Esophagus muscularis mucosa (tissue), 4 donors: ENCODE measurements around the gene HSD17B14. TPM values are rescaled to one million over a fixed set of nuclear protein-coding genes. Genes with fewer than 3 reads are reported as not detected.
"Not testable (repeated sequence)": the region's sequence is repeated elsewhere in the genome, so short reads cannot be mapped to it uniquely, and the experiment has no call there.

Source experiments
- DNase-seq: peaks from one replicate; pipeline ENCODE4 v3.0.0-alpha.2; 2017; ENCODE audit errors: extremely low spot score
- H3K27ac ChIP-seq, 4 donors: fragments of 200-600 bp; sonication (generic); replicated peaks in 1 of 4; 1 replicate in 3 of 4; 2 replicates in 1 of 4; pipeline ENCODE4 v1.5.1; 2016 to 2019; ENCODE audit warnings: mild to moderate bottlenecking in 1 of 4
- H3K27me3 ChIP-seq, 4 donors: fragments of 200-600 bp; sonication (generic); one replicate each; pipeline versions ENCODE4 v1.5.1 to v1.6.0; 2016 to 2019
- H3K36me3 ChIP-seq, 4 donors: fragments of 200-600 bp; sonication (generic); one replicate each; pipeline ENCODE4 v1.5.1; 2016 to 2019
- H3K4me1 ChIP-seq, 4 donors: fragments of 200-600 bp; sonication (generic); one replicate each; pipeline ENCODE4 v1.5.1; 2016 to 2019
- H3K4me3 ChIP-seq, 4 donors: fragments of 200-600 bp; sonication (generic); 1 replicate in 2 of 4; 2 replicates in 2 of 4; pipeline ENCODE4 v1.5.1; 2016 to 2019; ENCODE audit warnings: mild to moderate bottlenecking in 4 of 4, moderate library complexity in 1 of 4
- H3K9me3 ChIP-seq, 4 donors: fragments of 200-600 bp; sonication (generic); 1 replicate in 3 of 4; 2 replicates in 1 of 4; pipeline ENCODE4 v1.5.1; 2016 to 2019
- EP300 ChIP-seq: sonication (generic); formaldehyde crosslinking; IDR thresholded peaks from one replicate; pipeline ENCODE4 v1.6.1; 2017; ENCODE audit warnings: antibody characterized with exemption
- POLR2A ChIP-seq: fragments of 450-650 bp; IDR thresholded peaks from one replicate; pipeline ENCODE4 v1.6.1; 2017; ENCODE audit warnings: antibody characterized with exemption, moderate library complexity, mild to moderate bottlenecking, low read depth
- POLR2AphosphoS5 ChIP-seq, 2 donors: sonication (generic); formaldehyde crosslinking; IDR thresholded peaks; one replicate each; pipeline ENCODE4 v1.6.1; 2017; ENCODE audit warnings: antibody characterized with exemption in 2 of 2
- WGBS: methylation state at CpG from one replicate; pipeline ENCODE4 v1.1.5; 2018; 5-methylcytosine and 5-hydroxymethylcytosine counted together
- intact Hi-C: fragments of 100-400 bp; cut with DNase I; formaldehyde crosslinking; loops from one replicate; pipeline ENCODE4 v1.15.1; 2023
- total RNA-seq, 4 donors: library from RNA; depleted of rRNA; stranded (reverse); fragments of >200 nt; gene quantifications; one replicate each; pipeline versions ENCODE4 v1.1.0 to v1.2.1, GENCODE V29; 2016
- TF ChIP-seq, protein P1 (sequence below), 3 experiments: fragments of 200-600 bp in 2 of 3; fragments of 450-650 bp in 1 of 3; sonication (generic) in 2 of 3; IDR thresholded peaks; one replicate each; pipeline ENCODE4 v1.5.1; 2017 to 2019; ENCODE audit warnings: antibody characterized with exemption in 3 of 3, mild to moderate bottlenecking in 2 of 3, moderate library complexity in 1 of 3

HSD17B14 gene
- total RNA-seq, 4 donors from 2014 or later: 7.1 to 8.9 (median 7.8) TPM

DNA sequence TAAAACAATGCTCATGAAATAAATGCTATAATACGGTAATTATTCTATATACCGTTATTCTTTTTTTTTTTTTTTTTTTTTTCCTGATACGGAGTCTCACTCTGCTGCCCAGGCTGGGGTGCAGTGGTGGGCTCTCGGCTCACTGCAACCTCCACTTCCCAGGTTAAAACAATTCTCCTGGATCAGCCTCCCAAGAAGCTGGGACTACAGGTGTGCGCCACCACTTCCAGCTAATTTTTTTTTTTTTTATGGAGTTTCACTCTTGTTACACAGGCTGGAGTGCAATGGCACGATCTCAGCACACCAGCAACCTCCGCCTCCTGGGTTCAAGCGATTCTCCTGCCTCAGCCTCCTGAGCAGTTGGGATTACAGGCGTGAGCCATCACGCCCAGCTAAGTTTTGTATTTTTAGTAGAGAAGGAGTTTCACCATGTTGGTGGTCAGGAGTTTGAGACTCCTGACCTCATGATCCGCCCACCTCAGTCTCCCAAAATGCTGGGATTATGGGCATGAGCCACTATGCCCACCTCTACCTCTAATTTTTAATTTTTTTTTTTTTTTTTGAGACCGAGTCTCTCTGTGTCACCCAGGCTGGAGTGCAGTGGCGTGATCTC lies 42.8 kb upstream of the HSD17B14 start:
- Histone ChIP-seq H3K4me3 (no peak overlapping the region), H3K9me3 (no peaks in the 10 kb centered on the region), H3K27ac (peak overlapping the region; percentile 21 to 99 (median 60)), H3K27me3 (no peaks in the 10 kb centered on the region), H3K4me1 (peaks cover 42 to 49% (median 47%) of the 10 kb centered on the region in 4 donors), H3K36me3 (peaks cover 8 to 55% (median 38%) of the 10 kb centered on the region in 4 donors)
- no peak for DNase-seq
- TF ChIP-seq POLR2AphosphoS5 (IDR thresholded peaks at IDR 0.05) (no peak), POLR2A (no peak), EP300 (no peak)
- TF ChIP-seq, protein P1, sequence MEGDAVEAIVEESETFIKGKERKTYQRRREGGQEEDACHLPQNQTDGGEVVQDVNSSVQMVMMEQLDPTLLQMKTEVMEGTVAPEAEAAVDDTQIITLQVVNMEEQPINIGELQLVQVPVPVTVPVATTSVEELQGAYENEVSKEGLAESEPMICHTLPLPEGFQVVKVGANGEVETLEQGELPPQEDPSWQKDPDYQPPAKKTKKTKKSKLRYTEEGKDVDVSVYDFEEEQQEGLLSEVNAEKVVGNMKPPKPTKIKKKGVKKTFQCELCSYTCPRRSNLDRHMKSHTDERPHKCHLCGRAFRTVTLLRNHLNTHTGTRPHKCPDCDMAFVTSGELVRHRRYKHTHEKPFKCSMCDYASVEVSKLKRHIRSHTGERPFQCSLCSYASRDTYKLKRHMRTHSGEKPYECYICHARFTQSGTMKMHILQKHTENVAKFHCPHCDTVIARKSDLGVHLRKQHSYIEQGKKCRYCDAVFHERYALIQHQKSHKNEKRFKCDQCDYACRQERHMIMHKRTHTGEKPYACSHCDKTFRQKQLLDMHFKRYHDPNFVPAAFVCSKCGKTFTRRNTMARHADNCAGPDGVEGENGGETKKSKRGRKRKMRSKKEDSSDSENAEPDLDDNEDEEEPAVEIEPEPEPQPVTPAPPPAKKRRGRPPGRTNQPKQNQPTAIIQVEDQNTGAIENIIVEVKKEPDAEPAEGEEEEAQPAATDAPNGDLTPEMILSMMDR (IDR thresholded peaks at IDR 0.05): no peak
- intact Hi-C loops: no loop called here
- WGBS: 86% methylated on average over 13 of the region's 13 CpGs

GRCh38 chr19:48878196-48879024 lies 42.1 kb upstream of the HSD17B14 start:
- peak overlapping the region; percentile 27 to 100 (median 96) for H3K27ac ChIP-seq
- peaks cover 50 to 56% (median 54%) of the 10 kb centered on the region in 4 donors for H3K4me1 ChIP-seq
- TF ChIP-seq, protein P1 (IDR thresholded peaks at IDR 0.05): no peak
- TF ChIP-seq POLR2A (no peak), POLR2AphosphoS5 (IDR thresholded peaks at IDR 0.05) (peak; percentile 10 to 25)
- no peaks in the 10 kb centered on the region for H3K9me3 ChIP-seq
- no peaks in the 10 kb centered on the region for H3K27me3 ChIP-seq
- no peak for DNase-seq
- H3K4me3 ChIP-seq: no peak overlapping the region
- WGBS: 74% methylated on average over 11 of the region's 11 CpGs
- intact Hi-C loops: no loop called here
- peaks cover 8 to 62% (median 44%) of the 10 kb centered on the region in 4 donors for H3K36me3 ChIP-seq

- no peaks in the 10 kb centered on the region for H3K9me3 ChIP-seq
- intact Hi-C loops: no loop called here
- peaks cover 8 to 66% (median 46%) of the 10 kb centered on the region in 4 donors for H3K36me3 ChIP-seq
- H3K4me3 ChIP-seq: no peak overlapping the region
- peak overlapping the region in 3 of 4 donors; percentile 94 to 100 (median 99) for H3K27ac ChIP-seq
- no peak for TF ChIP-seq POLR2AphosphoS5 (IDR thresholded peaks at IDR 0.05)
- TF ChIP-seq EP300: no peak
- TF ChIP-seq, protein P1 (IDR thresholded peaks at IDR 0.05): no peak
- no peak for TF ChIP-seq POLR2A
- no peak for DNase-seq
- no peaks in the 10 kb centered on the region for H3K27me3 ChIP-seq
- peaks cover 53 to 59% (median 55%) of the 10 kb centered on the region in 4 donors for H3K4me1 ChIP-seq
- 89% methylated on average over 6 of the region's 6 CpGs for WGBS
Observed at GRCh38 chr19:48877855-48878195, 41.5 kb upstream of the HSD17B14 start.

DNA sequence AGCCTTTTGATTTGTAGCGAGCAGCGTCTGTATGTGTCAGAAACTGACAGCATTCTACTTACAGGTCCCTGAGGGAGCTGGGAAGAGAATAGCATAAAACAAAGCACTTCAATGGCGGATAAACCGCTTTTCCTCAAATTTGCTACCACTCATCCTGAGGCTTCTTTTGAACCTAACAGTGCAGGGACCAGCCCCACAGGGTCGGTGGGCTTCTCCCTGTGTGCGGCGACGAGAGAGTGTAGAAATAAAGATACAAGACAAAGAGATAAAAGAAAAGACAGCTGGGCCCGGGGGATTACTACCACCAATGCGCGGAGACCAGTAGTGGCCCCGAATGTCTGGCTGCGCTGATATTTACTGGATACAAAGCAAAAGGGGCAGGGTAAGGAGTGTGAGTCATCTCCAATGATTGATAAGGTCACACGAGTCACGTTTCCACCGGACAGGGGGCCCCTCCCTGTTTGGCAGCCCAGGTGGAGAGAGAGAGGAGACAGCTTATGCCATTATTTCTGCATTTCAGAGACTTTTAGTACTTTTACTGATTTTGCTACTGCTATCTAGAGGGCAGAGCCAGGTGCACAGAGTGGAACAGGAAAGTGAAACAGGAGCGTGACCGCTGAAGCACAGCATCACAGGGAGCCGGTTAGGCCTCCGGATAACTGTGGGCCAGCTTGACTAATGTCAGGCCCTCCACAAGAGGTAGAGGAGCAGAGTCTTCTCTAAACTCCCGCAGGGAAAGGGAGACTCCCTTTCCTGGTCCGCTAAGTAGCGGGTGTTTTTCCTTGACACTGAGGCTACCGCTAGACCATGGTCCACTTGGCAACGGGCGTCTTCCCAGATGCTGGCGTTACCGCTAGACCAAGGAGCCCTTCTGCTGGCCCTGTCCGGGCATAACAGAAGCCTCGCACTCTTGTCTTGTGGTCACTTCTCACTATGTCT lies 40.0 kb upstream of the HSD17B14 start:
- Histone ChIP-seq H3K4me3 (peak overlapping the region; percentile 64 to 95 (median 80)), H3K27ac (peak overlapping the region; percentile 94 to 100 (median 98)), H3K36me3 (peaks cover 8 to 66% (median 46%) of the 10 kb centered on the region in 4 donors), H3K4me1 (peaks cover 56 to 63% (median 59%) of the 10 kb centered on the region in 4 donors)
- WGBS: 68% methylated on average over 30 of the region's 30 CpGs
- TF ChIP-seq POLR2AphosphoS5 (IDR thresholded peaks at IDR 0.05): peak in 1 of 2 donors; percentile 12
- intact Hi-C loops, H3K9me3 ChIP-seq, H3K27me3 ChIP-seq, DNase-seq: not testable (repeated sequence)
